Stimulated activated CD8-positive, alpha-beta memory T cell treated with anti-CD3 and anti-CD28 coated beads, Interleukin-12 subunit alpha, Interleukin-12 subunit beta, amount 100 ng/mL, for 24 hours (primary cell): ENCODE results near the gene C4orf54.

Source experiments
- DNase-seq: peaks from one replicate; pipeline ENCODE4 v3.0.0-alpha.2; 2020; ENCODE audit errors: extremely low read depth

C4orf54 gene

GRCh38 chr4:99624141-99624719 is 33.4 kb downstream of the C4orf54 start:
- no peak for DNase-seq

- no peak for DNase-seq
These were observed 35.3 kb downstream of the C4orf54 start for GRCh38 chr4:99622341-99622740.

- no peak for DNase-seq
These were observed 40.3 kb downstream of the C4orf54 start for GRCh38 chr4:99617374-99617773.

GRCh38 chr4:99615170-99615820 is 42.3 kb downstream of the C4orf54 start:
- DNase-seq = no peak

GRCh38 chr4:99614491-99614890 is 43.1 kb downstream of the C4orf54 start:
- DNase-seq = no peak

- DNase-seq = no peak
These were observed 44.9 kb downstream of the C4orf54 start for GRCh38 chr4:99612704-99613103.

GRCh38 chr4:99612281-99612680 is 45.3 kb downstream of the C4orf54 start:
- DNase-seq = no peak

GRCh38 chr4:99610605-99611175 is 46.9 kb downstream of the C4orf54 start:
- DNase-seq = no peak

GRCh38 chr4:99608417-99608816 is 49.2 kb downstream of the C4orf54 start:
- no peak for DNase-seq
